ENCODE data around the gene SLC25A51. TPM values are rescaled to one million over a fixed set of nuclear protein-coding genes. Genes with fewer than 3 reads are reported as not detected.

SLC25A51 gene
- total RNA-seq, 4 donors from 2014 or later = 28.9 to 34.6 (median 31.6) TPM

DNA sequence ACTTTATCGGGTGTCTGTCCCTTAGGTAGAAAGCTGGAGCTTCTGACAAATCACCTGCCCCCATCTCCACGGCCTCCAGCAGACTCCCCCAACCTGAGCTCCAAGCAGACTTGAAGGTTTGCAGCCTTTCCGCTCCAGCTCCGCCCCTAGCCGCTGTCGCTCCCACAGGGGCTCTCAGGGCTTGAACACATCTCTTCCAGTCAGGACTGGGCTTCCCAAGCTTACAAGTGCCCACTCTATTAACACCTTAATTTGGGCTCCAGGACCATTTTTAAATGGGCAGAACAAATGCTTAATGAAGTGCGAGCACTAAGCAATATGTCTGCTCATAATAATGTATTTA is 17.2 kb upstream of the SLC25A51 start:
- Histone ChIP-seq H3K36me3 (no peaks in the 10 kb centered on the region), H3K4me3 (replicated peaks in 1 of 3) (no peak overlapping the region), H3K4me1 (peaks cover 12 to 26% of the 10 kb centered on the region in 2 donors), H3K27me3 (no peaks in the 10 kb centered on the region), H3K9me3 (no peaks in the 10 kb centered on the region), H3K27ac (no peak overlapping the region)
- no peak for TF ChIP-seq POLR2A (IDR thresholded peaks at IDR 0.05)
- TF ChIP-seq, protein P1, sequence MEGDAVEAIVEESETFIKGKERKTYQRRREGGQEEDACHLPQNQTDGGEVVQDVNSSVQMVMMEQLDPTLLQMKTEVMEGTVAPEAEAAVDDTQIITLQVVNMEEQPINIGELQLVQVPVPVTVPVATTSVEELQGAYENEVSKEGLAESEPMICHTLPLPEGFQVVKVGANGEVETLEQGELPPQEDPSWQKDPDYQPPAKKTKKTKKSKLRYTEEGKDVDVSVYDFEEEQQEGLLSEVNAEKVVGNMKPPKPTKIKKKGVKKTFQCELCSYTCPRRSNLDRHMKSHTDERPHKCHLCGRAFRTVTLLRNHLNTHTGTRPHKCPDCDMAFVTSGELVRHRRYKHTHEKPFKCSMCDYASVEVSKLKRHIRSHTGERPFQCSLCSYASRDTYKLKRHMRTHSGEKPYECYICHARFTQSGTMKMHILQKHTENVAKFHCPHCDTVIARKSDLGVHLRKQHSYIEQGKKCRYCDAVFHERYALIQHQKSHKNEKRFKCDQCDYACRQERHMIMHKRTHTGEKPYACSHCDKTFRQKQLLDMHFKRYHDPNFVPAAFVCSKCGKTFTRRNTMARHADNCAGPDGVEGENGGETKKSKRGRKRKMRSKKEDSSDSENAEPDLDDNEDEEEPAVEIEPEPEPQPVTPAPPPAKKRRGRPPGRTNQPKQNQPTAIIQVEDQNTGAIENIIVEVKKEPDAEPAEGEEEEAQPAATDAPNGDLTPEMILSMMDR (IDR thresholded peaks at IDR 0.05) = no peak
- WGBS, 2 donors = 91 to 95% methylated on average over 7 of the region's 7 CpGs
- DNase-seq = no peak
- intact Hi-C loops (cut with DNase I) = no loop called here

DNA sequence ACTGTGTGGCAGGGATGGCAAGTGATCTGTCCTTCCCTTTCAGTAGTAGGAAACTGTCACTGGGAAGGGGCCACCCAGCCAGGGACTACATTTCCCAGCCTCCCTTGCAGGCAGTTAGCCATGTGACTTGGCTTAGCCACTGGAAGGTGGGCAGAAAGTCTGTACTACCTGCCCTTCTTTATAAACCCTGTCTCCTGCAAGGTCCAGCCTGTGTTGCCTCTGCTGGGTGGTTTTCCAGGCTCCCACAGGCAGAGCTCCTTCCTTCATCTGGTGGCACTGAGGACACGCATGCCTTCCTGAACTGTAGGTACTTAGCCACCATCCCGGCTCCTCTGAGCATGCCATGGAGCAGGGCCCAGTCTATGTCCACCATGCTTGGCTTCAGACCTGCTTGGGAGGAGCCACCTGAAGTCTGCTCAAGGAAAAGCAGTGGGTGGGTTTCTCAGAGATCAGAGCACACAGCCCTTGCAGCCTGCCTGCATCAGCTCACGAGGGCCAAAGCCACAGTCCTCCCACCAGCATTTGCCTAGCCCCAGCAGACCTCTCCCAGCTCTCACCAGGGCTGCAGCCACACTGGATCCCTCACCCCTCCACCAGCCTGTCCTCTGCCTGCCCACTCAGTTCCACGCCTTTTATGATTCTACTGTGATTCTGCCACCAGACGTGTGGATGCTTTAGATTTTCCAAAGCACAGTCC is 16.7 kb upstream of the SLC25A51 start:
- 96 to 98% methylated on average over 4 of the region's 5 CpGs for WGBS, 2 donors
- Histone ChIP-seq H3K4me3 (replicated peaks in 1 of 3) (no peak overlapping the region), H3K27ac (no peak overlapping the region), H3K27me3 (no peaks in the 10 kb centered on the region), H3K36me3 (no peaks in the 10 kb centered on the region), H3K9me3 (no peaks in the 10 kb centered on the region), H3K4me1 (peaks cover 12 to 20% of the 10 kb centered on the region in 2 donors)
- intact Hi-C loops (cut with DNase I) = no loop called here
- TF ChIP-seq, protein P1 (IDR thresholded peaks at IDR 0.05) = no peak
- TF ChIP-seq POLR2A (IDR thresholded peaks at IDR 0.05) = no peak
- DNase-seq = peak in 1 of 2 donors; percentile 20

DNA sequence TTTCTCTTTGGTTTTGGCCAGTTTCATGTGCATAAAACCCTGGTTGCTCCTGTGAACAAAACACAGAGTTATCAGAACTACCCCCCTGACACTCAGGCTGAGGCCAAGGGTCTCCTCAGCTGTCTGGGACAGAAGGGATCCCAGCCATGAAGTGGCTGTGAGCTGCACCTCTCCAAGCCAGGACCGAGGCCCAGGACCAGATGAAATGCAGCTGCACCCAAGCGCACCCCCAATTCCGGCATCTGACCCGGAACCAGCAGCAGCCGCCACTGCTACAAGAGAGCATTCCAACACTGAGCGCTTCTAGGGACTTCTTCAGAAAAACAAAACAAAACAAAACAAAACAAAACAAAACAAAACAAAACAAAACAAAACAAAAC is 16.0 kb upstream of the SLC25A51 start:
- no peak overlapping the region for H3K27ac ChIP-seq
- no peaks in the 10 kb centered on the region for H3K27me3 ChIP-seq
- intact Hi-C loops (cut with DNase I) = loop anchor here (5.0 kb wide), 1 partner anchor 172 kb away; no protein-coding TSS in a partner anchor

DNA sequence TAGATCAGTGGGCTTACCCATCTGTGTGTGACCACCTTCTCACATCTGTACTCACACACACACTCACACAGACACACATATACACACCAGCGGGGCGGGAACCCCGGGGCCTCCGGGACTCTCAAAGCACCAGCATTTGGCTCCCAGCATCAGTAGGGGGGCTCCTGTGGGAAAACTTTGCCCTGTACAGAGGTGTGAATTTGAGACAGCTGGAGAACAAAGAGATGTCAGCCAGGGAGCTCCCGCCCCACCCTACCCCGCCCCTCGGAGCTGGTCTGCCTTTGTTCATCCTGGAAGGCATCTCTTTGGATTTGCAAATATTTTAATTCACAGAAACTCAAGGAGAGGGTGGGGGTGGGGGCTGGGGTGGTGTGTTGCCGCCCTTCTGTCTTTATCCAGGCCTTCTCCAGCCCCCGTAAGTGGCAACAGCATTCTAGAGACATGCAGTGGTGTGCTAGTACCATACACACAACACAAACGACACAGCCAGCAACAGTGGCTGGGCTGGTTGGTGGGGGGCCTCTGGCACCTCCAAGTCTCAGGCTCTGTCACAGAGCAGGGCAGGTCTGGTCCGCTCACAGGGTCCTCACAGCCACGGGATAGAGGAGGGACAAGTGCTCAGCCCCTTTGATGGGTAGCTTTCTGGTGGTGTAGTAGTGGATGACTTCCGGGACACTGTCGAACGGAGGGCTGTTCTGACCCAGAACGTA is 15.5 kb upstream of the SLC25A51 start:
- TF ChIP-seq POLR2A (IDR thresholded peaks at IDR 0.05) = no peak
- TF ChIP-seq, protein P1 (IDR thresholded peaks at IDR 0.05) = no peak
- intact Hi-C loops (cut with DNase I) = loop anchor here (5.0 kb wide), 1 partner anchor 173 kb away; no protein-coding TSS in a partner anchor

More for the DNA sequence above, 16.0 kb upstream of the SLC25A51 start:
- Histone ChIP-seq H3K4me3 (replicated peaks in 1 of 3) (no peak overlapping the region), H3K9me3 (no peaks in the 10 kb centered on the region), H3K4me1 (peaks cover 16 to 20% of the 10 kb centered on the region in 2 donors), H3K36me3 (no peaks in the 10 kb centered on the region)
- no peak for DNase-seq
- no peak for TF ChIP-seq POLR2A (IDR thresholded peaks at IDR 0.05)
- TF ChIP-seq, protein P1 (IDR thresholded peaks at IDR 0.05) = no peak
- 88 to 94% methylated on average over 6 of the region's 6 CpGs for WGBS, 2 donors

DNA sequence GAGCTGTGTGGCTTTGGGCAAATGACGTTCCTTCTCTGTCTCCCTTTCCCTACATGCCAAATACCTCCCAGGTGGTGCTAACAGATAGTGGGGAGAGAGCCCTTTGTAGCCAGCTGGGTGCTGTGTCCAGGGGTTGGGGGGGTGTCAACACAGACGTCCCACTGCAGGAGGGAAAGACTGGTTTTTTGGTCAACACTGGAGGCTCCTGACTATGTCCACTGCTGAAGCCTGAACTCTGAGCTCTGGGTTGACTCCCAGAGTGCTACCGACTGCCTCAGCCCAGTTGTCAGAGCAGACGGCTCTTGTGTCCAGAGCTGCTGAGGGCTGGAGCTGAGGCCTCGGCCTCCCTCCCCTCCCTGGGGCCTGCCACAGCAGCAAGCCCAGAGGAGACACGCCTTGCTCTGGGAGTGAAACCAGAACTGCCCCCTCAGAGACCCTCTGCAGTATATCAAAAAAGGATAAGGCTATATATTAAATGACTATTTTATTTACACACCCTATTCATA is 14.8 kb upstream of the SLC25A51 start:
- H3K27me3 ChIP-seq = no peaks in the 10 kb centered on the region
- DNase-seq = no peak
- peaks cover 16 to 22% of the 10 kb centered on the region in 2 donors for H3K4me1 ChIP-seq
- H3K36me3 ChIP-seq = no peaks in the 10 kb centered on the region
- 91 to 93% methylated on average over 4 to 6 of the region's 6 CpGs for WGBS, 2 donors
- intact Hi-C loops (cut with DNase I) = loop anchor here (5.0 kb wide), 1 partner anchor 174 kb away; no protein-coding TSS in a partner anchor
- H3K4me3 ChIP-seq (replicated peaks in 1 of 3) = no peak overlapping the region
- no peak overlapping the region for H3K27ac ChIP-seq
- H3K9me3 ChIP-seq = no peaks in the 10 kb centered on the region
- TF ChIP-seq, protein P1 (IDR thresholded peaks at IDR 0.05) = no peak
- no peak for TF ChIP-seq POLR2A (IDR thresholded peaks at IDR 0.05)

More for the DNA sequence above, 15.5 kb upstream of the SLC25A51 start:
- Histone ChIP-seq H3K27ac (no peak overlapping the region), H3K9me3 (no peaks in the 10 kb centered on the region), H3K36me3 (no peaks in the 10 kb centered on the region), H3K27me3 (no peaks in the 10 kb centered on the region), H3K4me1 (peaks cover 16 to 22% of the 10 kb centered on the region in 2 donors), H3K4me3 (replicated peaks in 1 of 3) (no peak overlapping the region)
- 89% methylated on average over 16 of the region's 16 CpGs for WGBS, 2 donors
- no peak for DNase-seq
